NCI-H524 treated with DMSO at 0.1 percent for 48 hours (cell line): Measurements from ENCODE around the gene NADSYN1.

Experiments
- DNase-seq: peaks from one replicate; lab custom pipeline; 2025; lab: John Stamatoyannopoulos, UW

NADSYN1 gene

DNA sequence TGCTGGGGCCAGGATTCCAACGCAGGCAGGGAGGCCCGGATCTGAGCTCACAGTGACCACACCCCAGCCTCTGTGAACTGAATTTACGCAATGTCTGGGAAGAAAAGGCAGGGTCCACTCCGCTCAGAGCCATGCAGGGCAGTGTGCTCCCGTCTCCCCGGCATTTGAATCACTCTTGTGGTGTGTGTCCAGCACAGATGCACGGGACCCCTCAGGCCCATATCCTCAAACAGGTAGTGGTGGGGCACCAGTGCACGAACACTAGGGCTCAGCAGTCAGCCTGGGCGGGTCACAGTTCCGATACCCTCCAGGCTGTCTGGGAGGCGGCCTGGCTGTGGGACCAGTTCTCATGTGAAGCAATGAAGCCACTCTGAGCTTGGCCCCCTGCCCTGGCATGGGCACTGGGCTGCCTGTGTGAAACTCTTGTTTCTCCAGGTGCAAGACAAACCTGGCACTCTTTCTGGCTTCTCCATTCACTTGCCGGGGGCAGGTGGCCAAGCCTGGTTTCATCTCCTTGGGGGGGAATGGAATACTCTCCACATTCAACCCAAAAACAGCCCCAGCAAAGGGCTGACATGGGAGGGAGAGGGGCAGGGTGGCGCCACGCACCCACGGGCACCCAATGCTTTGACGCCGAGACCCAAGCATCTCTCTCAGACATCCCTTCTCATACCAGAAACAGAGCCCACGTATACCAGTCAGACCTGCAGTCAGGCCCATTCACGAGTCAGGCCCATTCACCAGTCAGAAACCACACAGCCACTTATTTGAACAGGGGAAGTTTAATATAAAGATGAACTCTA lies 19.2 kb upstream of the NADSYN1 start:
- no peak for DNase-seq

DNA sequence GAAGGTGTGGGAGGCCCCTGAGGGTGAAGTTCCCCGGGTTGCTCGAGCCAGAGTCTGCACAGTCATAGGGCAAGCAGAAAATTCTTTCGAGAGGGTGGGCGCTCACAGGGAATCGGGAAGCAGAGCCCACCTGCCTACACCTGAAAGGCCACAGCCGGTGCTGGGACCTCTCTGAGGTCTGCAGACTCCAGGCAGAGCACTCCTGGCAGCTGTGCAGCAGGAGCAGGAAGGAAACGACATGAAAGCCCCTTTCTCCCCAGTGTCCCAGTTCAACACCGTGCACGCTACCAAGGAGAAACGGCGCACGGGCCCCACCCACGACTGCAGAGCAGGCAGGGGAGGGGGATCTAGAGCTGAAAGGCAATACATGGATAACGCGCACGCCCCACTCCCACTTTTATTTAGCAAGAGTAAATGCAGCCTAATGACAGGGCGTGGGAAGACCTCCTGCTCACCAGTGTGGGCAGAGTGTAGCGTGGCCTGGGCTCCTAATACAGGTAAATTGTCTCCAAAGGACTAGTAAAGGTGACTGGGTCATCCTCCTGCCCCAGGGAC lies 18.4 kb upstream of the NADSYN1 start:
- no peak for DNase-seq

DNA sequence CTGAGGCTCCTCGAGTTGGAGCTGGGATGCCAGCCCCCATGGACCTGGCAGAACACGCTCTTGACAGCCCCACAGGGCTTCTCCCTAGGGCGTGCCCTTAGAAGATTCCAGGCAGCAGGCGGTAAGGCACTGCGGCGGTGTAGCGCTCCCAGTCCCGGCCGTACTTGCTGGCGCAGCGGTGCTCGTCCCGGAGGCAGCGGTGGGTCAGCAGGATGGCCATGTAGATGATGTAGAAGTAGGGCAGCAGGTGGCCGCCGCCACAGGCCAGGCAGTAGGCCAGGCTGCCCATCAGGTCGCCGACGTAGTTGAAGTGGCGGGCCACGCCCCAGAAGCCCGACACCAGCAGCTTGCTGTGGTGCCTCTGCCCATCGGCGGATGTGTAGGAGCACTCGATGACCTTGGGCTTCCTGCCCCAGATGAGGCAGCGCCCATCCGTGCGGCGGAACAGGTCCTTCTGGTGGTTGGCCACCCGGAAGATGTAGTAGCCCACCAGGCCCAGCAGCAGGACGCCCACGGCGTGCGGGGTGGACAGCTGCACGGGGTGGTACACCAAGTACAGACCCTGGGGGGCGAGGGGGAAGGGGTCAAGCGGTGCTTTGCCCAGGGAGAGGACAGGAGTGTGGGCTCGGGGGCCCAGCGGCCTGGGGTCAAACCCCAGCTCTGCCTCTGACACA lies 17.6 kb upstream of the NADSYN1 start:
- DNase-seq = no peak

DNA sequence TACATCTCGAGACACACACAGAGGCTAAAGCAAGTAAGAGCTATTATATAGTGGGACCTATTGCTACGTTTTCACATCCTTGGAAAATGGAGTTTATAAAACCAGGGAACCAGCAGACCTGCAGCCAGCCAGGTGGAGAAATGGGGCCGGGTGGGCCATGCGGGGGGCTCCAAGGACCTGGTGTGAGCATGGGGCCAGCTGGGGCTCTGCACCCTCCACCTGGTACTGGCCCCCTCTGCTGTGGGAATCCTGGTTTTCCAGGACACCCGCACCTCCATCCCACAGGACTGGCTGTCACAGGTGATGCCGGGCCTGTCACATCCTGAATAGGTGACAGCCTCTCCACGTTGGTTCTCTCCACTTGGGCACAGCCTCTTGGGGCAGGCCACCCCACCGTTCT lies 16.1 kb upstream of the NADSYN1 start:
- DNase-seq = no peak

DNA sequence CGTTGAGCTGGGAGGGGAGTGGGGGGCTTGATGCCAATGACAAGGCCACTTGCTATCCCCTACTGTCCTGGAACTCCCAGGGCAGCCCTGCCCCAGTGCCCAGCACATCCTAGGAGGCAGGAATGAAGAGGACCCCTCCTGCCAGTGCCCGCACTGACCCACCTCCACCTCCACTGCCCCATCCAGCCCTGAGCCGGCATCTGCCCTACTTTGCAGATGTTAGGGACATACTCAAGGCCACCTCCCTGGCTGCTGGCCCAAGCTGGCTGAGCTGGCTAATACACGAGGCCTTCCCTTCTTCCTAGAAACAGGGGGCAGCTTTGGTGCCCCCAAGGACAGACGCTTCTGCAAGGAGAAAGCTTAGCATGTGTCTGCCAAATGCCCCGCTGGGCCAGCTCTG lies 15.6 kb upstream of the NADSYN1 start:
- DNase-seq = no peak

DNA sequence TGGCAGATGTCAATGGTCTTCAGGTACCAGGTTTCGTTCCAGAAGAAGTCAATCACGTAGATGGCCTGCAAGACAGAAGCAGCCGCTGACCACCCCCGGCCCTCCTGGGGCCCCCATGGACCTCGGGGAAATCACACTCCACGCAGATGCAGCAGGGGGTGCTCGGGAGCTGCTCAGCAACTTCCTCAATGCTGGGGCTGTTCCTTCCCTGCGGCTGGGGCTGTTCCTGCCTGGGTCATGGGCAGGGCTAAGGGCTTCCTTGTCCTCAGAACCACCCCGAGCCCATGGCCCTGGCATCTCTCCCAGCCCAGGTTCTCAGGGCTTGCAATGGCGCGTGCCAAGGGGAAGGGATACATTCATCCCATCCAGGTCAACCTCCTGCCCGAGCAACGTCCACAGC lies 15.1 kb upstream of the NADSYN1 start:
- DNase-seq = no peak

DNA sequence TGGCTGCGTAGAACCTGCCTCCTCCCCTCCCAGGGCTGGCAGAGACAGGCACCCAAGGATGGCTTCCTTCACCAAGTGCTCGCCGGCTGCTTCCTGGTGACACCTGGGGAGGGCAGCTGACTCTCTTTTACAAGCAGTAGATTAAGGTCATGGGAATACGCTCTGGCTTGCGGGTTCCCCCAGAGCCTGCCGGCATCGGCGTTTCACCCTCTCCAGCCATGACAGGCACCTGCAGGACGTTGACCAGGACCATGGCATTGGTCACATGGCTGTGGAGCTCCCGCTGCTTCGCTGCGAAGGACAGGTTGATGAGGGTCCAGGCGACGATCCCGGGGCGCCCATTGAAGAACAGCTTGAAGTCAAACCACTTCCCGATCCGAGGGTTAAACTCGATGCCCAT lies 14.4 kb upstream of the NADSYN1 start:
- DNase-seq = no peak

DNA sequence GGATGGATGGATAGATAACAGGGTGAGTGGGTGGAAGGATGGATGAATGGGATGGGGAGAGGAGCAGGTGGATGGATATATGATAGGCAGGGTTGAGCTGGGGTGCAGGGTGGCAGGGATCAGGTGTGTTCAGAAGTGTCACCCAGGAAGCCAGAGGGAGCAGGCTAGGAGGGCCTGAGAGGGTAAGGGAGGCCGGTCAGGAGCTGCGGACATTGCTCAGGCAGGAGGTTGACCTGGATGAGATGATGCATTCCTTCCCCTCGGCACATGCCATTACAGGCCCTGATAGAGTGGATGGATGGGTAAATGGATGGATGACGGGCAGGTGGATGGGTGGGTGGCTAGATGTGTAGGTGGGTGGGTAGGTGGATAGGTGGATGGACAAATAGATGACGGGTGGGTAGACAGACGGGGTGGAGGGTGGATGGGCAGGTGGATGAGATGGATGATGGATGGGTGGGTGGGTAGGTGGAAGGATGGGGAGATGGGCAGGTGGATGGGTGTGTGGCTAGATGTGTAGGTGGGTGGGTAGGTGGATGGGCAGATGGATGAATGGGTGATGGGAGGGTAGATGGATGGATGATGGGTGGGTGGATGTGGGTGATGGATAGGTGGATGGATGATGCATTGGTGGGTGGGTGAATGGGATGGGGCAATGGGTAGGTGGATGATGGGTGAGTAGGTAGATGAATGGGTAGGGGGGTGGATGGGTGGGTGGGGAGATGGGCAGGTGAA lies 12.8 kb upstream of the NADSYN1 start:
- no peak for DNase-seq

DNA sequence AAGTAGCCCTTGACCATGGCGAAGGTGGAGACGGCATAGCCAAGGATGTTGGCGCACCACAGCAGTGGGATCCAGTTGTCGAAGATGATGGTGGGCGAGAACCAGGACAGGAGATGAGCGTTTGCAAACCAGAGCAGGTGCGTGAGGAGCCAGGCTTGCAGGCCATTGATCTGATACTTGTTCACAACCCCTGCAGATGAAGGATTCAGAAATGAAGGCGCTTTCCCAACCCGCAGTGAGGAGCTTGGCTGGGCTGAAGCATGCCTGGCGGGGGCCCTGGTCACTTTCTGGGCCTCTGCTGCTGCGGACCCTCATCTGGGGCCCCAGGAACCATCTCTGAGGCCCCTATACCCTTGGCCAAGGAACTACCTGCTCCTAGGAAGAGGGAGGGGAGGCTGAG lies 11.8 kb upstream of the NADSYN1 start:
- DNase-seq = no peak

DNA sequence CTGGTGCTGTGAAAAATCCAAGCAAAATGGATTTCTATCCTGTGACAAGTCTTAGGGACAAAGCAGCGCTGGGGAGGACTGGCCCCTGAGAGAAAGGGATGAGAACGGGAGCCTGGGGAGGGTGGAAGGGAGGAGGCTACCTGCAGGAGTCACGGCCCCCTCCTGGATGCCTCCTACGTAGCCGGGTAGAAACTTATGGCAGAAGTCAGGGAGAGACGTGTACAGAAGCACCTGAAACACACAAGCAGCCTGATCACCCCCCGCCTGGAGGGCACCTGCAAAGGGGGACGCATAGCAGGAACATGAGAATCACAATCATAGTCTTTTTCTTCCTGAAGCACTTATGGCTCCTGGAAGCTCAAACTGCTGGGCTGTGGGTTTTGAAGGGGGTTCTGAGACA lies 10.9 kb upstream of the NADSYN1 start:
- DNase-seq = no peak

DNA sequence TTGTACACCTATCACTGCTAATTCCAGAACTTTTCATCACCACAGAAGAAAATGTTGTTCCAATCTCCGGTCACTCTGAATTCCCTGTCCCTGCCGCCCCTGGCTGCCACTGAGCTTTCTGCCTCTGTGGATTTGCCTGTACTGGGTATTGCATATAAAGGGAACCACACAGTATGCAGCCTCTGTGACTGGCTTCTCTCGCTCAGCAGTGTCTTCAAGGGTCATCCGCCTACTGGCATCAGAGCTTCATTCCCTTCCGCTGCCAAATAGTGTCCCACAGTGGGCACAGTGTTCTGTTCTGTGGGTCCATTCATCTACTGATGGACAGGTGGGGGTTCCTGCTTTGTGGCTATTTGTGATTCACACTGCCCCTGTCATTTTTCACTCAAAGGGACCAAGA lies 10.1 kb upstream of the NADSYN1 start:
- DNase-seq = no peak

DNA sequence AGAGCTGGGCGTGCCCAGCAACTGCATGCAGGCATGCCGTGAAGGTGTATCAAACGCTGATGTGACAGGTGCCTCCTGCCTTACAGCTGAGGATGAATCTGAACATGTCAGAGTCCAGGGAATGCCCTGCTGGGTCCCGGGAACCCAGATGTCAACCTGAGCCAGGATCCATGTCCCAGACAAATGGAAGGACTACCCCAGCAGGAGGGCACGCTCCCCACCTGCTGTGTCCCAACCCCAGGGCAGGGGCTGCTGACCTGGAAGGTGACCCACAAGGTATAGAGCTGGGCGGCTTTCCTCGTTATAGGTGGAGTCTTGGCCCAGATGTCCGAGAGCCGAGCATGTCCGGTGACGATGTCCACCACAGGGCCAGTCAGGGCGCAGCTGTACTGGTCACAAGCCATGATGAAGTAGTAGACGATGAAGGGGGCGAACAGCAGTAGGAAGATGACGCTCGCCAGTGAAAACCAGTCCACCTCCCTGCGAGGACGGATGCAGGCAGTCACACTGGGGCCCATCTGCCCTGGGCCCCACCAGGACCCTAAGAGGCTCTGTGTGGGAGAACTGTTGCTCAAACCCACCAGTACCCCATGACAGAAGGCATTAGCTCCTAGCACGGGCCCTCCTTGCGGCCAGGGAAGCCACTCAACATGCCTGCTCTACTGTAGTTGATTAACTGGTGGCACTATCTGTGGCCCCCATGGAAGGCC lies 9.1 kb upstream of the NADSYN1 start:
- DNase-seq = no peak

DNA sequence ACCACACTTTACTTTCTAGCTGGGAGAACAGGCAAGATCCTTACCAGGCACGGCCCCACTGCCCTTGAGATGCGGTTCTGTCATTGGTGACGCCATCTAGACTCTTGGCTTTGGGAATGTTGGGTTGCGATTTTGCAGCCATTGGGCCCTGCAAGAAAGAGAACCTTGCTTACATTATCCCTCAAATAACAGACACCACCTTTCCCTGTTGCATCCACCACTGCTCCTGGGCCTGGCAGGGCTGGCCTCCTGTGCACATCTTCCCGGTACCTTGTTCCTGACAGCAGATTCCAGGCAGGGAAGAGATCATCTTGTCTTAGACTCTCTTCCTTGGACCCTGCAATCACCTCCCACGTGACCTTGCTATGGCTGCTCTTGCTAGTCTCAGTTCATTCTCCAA lies 8.2 kb upstream of the NADSYN1 start:
- no peak for DNase-seq

DNA sequence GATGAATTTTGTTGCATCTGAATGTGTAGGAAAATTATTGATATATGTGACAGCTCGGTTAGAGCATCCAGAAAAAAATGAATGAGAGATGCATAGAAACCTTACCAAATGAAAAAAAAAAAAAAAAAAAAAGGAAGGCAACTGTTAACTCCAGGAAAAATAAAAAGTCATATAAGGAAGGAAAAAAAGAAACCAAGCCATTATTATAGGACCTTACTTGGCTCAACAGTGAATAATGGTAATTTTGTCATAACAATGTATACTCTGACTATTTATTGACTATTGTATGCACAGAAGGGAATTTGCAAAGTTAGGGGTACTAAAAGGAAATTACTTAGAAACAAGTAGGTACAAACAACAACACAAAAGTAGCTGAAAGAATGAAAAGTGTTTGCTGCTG lies 6.9 kb upstream of the NADSYN1 start:
- no peak for DNase-seq

DNA sequence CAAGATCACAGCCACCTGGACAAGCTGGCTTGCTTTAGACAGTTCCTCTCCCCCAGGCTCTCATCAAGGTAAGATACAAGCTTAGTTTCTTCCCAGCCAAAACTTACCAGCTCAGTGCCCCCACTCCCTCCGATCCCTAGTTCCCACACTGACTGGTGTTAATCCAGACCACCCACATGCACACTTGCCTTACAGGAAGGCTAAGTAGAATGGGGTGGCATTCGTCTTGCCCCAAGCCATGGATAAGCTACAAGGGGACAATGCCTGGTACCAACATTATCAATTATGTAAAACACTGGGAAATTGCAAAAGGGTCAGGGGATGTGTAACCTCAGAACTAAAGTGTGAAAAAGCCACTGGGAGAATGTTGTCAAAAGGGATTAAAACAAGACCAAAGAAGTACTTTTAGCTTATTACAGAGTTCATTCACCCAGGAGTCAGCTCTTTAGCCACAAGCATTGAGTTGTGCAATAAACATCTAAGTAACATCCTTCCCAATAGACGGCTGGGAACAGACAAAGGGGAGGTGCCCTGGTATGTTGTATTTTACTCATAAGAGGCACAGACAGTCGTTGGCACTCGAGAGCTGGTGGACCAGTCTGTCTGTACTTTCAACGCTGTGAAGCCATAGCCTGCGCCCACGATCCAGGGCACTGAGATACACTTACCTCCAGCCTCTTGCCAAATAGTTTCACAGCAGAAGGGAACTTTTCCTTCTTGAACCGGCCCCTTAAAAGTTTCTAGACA lies 5.9 kb upstream of the NADSYN1 start:
- DNase-seq = no peak

DNA sequence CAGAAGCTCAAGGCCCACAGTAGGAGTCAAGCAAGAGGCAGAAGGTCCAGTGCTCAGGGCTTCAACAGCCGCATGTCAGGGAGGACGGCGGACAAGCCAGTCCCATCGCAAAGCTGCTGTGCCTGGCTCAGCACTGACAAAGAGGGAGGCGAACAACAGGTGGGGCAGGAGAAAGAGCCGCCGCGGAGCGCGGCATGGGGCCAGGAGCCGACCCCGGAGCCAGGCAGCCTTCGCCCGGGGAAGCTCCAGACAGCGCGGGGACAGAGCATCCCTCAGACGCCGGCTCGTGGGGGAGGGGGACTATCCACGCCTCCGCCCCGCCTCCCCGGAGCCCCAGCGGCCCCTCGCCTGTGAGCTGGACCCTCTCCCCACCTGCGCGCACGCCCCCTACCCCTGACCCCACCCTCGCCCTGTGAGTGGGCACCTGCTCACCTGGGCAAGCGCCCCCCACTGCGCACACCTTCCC lies 5.2 kb upstream of the NADSYN1 start:
- no peak for DNase-seq

DNA sequence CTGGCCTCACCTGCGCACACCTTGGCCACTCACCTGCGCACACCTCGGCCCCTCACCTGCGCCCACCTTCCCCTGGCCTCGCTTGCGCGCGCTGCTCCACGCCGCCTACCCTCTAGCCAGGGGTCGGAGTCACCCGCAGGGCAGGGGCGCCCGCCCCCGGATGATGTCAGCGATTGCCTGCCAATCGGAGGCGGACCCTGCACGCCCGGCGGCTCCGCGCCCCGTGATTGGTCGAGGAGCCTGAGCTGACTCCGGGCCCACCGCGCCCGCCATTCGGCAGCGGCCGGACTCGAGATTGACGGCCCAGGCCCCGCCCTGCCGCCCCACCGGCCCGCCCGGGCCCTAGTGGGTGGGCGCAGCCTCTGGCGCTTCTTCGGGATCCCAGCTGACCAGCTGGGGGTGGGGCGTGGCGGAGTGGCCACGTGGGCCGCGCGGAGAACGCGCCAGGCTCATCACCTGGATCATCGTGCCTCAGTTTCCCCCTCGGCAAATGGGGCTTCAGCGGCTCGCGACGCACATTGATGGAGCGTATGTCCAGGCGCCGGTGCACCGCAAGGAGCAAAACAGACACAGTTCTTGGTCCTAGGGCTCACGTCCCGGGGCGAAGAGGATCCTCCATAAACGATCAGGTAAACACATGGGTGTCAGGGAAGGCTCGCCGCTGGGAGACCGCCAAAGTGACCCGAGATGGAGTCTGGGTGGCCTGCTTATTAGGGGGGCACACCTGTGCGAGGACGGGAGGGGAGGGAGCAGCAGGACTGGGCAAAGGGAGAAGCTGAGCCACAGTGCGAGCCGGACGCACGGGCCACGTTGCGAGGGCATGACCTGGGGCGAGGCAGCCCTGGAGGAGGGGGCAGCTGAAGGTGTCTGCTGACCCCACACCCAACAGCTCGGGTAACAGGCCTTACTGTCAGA lies 4.5 kb upstream of the NADSYN1 start, which contains the start of gene DHCR7:
Gene DHCR7, minus strand, starts transcription at position 137 of the 915 bp plus-strand sequence. CDS start 3,441 bp downstream, outside the sequence.
- DNase-seq = peak; percentile 51

DNA sequence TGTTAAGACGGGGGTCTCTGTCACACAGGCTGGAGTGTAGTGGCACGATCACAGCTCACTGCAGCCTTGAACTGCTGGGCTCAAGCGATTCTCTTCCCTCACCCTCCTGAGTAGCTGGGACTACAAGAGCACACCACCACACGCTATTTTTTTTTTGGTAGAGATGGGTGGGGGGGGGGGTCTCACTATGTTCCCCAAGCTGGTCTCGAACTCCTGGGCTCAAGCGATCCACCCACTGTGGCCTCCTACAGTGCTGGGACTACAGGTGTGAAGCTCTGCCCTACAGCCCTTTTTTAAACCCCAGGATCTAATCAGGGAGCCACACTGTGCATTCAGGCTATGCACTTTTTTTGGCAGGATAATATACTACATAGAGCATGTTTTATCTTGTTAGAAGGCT lies 3.4 kb upstream of the NADSYN1 start:
- DNase-seq = no peak

DNA sequence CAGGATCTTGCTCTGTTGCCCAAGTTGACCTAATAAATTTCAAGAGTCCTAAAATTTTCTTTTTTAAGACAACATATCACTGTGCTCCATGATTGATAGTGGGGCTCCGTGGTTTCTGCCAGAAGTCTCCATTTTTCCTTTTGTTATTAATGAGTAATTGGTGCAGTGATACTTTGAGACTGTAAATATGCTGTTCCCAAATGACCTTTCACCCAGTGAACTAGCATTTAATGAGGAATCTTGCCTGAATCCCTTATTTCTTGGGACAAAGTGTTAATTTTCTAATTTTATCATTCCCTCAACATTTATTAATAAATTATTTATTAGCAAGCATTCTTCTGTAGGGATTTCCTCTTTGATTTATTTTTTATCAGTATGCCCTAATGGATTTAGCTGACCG lies 2.5 kb upstream of the NADSYN1 start:
- no peak for DNase-seq

DNA sequence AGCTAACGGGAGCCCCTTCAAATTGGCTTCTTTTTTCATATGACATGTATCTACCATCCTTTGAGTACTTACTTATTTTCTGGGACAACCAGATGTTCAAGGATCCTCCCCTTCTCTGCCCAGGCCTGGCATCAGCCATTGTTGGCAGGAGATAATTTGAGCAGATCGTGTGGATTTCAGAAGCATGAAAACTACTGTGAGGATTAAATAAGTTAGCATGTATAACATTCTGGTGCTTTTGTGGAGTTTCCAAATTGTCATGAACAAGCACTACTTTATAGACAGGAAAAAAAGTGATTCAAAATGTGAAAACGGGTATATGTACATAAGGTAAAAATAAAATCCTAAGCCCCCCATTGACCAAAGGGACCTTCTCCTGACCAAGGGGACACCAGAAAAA lies 2.1 kb upstream of the NADSYN1 start:
- no peak for DNase-seq
